Lung microvascular endothelial cell (primary cell): ENCODE results near the gene LELP1. TPM values are rescaled to one million over a fixed set of nuclear protein-coding genes. Genes with fewer than 3 reads are reported as not detected.
"Not testable (repeated sequence)": the region's sequence is repeated elsewhere in the genome, so short reads cannot be mapped to it uniquely, and the experiment has no call there.

Experiments
- DNase-seq, 2 donors: peaks; one replicate each; pipeline versions ENCODE4 v3.0.0 to v3.0.0-alpha.2; 2010; ENCODE audit warnings: low read depth in 2 of 2
- total RNA-seq: library from RNA; depleted of rRNA; stranded (reverse); fragments of >200 nt; gene quantifications from 2 replicates; pipeline ENCODE4 v1.2.1, GENCODE V29; 2014

The LELP1 gene
- not detected in 2 replicates for total RNA-seq

DNA sequence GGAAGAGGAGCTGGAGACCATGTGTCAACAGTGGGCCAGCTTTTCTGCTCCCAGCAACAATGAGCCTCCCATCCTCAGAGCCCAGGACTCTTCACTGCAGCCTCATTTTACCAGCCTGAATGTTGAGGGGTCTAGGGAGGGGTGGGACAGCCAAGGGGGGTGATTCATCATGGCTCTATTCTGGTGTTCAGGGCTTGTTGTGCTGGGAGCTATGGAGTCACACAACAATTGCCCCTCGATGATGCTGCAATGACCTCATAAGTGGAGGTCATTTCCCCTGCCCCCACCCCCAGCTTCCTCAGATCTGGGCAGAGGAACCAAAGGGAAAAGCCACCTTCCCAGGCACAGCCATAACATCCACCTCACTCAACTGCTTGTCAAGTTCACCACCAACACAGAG, at the start of gene LELP1:
Gene LELP1, plus strand, starts transcription at position 301 of the 400 bp plus-strand sequence. CDS start 1,278 bp downstream, outside the sequence.
- no peak for DNase-seq

DNA sequence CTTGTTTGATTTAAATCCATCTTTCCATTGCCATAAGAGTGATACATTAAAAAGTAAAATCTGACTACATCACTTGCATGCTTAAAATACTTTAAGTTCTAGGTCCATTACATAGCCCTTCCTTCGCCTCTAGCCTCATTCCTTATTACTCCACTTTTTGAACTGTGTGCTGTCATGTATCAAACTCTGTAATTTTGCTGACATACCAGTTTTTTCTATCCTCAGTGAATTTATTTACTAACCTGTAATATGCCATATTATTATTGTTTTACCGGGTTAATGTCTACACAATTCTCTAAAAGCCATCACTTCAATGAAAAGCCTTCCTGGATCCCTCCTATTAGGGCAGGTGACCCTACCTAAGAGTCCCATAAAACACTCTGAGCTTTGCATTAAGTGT, 47.7 kb upstream of the LELP1 start:
- no peak for DNase-seq

DNA sequence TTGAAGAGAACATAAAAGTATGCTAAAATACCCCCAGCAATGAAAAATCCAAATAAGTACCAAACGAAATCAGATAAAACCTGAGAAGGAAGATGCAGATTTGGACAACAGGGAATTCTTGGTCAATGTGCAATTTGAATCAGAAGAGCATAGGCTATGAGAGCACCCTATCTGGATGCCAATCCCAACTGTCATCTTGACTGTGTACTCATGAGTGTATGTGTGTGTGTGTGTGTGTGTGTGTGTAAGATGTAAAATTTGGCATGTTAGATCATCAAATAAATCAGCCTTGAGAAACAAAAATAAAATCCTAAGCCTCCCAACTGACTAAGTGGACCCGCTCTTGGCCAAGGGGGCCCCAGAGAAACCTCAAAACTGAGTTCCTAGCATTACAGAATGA, 34.5 kb upstream of the LELP1 start:
- DNase-seq = no peak

DNA sequence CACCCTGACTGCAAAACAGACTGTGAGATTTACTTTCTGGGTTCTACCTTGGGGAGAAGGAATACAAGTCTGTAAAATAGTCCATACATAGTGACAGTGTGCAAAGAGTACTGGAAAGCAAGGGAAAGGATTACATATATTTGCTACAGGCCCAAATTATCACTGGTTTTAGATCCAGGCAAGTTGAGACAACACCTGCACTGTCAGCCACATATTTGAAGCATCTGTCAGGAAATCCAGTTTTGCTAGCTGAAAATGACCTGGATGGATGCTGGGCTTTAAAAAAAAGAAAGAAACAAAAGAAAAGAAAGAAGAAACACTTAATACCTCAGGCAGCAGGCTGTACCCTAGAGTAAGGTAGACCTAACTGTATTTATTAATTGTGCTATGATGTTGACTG, 28.6 kb upstream of the LELP1 start:
- DNase-seq = no peak

DNA sequence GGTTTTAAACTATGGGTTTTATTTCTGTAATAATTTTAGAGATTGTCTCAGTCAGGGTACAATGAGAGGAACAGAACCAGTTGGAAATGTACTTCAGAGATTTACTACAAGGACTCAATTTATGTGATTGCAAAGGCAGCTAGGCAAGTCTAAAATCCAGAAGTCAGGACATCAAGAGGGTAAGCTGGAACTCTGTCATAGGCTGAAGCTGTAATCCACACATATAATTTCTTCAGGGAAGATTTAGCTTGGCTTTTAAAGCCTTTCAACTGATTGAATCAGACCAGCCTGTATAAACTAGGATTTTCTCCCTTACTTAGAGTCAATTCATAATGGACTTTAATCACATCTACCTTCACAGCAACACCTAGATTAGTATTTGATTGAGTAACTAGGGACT, 24.3 kb upstream of the LELP1 start:
- DNase-seq = no peak

DNA sequence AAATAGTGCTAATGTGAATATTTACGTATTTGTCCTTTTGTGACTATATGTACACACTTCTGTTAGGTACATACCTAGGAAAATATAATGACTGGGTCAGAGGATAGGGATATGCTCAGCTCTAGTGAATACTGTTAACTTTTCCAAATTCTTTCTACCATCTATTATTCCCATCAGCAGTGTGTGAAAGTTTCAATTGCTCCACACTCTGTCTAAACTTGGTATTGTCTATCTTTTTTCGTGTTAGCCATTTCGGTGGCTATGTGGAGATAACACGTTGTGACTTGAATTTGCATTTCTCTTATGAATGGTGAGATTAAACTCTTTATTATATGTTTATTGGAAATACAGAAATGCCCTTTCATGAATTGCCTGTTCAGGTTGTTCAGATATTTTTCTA, 22.7 kb upstream of the LELP1 start:
- no peak for DNase-seq

DNA sequence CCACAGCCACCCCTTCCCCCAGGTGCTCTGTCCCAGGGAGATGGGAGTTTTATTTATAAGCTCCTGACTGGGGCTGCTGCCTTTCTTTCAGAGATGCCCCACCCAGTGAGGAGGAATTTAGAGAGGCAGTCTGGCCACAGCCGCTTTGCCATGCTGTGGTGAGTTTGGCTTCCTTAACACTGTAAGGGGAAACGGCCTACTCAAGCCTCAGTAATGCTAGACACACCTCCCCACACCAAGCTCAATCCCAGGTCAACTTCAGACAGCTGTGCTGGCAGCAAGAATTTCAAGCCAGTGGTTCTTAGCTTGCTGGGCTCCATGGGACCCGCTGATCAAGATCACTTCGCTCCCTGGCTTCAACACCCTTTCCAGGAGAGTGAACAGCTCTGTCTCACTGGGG, 14.9 kb upstream of the LELP1 start:
- DNase-seq = not testable (repeated sequence)

DNA sequence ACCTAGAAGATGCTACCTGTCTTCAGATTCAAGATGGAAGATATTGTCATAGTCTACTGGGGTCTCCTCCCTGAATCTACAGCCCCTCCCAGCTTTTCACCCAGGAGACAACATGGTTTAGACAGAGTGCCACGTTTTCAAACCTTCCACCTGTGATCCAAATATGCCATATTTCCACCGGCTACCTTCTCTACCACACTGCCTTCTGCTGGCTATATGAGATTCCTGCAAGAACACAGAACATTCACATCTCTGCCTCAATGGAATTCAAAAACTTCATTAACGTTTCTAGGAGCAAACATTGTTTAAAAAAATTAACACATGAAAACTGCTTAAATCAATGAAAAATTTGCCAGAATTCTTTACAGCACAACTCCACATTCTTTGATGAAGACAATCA, 12.9 kb upstream of the LELP1 start:
- DNase-seq = no peak

DNA sequence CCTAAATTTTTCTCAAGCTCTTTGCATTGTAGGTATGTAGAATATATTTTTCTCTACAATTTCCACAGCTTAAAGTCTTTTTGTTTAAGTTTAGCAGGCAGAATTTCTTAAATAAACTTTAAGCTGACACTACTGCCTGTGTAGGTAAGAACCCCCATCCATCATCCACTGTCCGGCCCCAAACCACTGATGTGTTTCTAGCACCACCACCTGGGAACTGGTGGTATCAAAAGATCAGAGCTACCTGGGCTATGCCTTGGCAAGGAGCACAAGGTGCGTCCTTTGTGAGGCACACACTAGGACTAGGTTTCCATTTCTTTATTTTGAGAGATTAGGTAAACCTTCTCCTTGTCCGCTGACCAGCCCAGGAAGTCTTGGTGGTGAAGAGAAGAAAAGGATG, 10.5 kb upstream of the LELP1 start:
- DNase-seq = peak in 1 of 2 donors; percentile 5

DNA sequence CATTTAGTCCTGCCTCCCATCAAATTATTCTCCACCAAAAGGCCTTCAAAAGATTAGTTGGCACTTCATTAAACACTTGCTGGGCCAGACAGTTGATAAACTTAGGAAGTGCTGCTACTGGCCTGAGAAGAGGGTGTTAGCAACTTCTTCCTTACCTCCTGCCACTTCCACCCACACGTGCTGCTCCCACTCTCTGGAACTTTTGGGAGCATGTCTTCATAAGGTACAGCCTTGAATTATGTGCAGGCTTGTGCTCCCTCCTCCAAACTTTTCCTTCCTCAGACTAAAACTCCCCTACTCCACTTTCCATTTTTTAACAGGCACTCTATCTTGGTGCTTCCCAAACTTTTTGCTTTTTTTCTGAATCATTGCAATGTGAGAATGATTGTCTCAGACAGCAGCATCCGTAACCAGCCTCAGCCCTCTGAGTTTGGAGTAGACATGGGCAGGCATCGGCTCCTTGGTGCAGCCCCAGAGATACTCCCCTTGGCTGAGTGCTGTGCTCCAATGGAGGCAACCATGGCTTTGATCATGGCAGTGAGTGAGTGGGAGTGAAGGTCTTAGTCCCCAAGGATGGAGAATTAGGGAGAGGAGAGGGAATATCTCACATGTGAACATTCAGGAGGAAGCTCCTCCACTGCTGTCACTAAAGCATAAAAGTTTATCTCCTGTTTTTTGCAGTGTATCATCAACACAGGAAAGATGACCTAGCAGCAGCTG, 8.7 kb upstream of the LELP1 start:
- no peak for DNase-seq

DNA sequence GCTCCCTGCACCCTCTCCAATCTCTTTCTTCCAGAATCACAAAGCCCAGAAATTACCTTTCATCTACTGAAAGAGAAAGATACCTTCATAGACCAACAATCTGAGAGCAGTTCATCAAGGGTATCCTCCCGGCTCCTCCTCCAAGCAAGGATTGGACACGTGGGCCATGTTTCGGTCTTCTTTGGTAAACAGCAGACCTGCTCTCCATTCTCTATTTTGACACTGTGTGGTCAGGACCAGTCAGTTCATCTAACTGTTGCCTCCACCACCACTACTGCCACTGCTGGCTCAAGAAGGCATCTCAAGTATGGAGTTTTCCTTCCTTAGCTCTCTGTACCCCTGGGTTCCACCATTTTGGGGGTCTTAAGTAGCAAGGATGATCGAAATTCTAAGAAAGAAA, 8.0 kb upstream of the LELP1 start:
- DNase-seq = no peak

DNA sequence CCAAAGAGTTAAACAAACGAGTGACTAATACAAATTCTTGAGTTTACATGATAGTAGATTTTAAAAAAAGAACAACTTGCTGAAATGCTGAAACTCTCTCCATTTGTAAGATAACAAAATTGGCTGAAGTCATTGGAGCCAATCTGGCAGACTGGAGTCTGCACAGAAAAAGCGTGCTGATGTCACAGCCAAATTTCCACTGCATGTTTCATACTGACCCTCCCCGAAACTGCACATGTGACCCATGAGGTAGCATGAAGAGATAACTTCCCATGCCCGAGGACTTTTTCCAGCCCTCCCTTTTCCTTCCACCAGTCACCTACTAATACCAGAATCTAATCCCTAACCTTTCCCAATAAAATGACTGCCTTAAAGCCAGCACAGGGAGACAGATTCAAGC, 1.2 kb upstream of the LELP1 start:
- DNase-seq = no peak

DNA sequence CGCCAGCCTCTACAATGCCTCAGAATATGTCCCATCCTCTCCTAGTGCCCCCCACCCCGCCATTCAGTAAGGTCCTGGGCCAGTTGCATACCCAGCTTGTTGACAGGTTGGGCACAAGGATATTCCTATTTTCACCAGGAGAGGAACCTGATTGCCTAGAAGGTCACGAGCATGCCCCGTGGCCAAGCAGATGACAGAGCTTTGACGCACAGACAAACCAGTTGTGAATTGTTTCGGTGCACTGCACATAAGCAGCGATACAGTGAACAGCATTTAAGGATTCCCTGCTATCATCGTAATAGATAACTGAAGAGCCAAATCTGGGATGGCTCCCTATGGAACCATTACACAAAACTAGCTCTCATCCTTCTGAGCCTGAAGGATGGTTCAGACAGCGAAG, 3.4 kb downstream of the LELP1 start:
- no peak for DNase-seq

DNA sequence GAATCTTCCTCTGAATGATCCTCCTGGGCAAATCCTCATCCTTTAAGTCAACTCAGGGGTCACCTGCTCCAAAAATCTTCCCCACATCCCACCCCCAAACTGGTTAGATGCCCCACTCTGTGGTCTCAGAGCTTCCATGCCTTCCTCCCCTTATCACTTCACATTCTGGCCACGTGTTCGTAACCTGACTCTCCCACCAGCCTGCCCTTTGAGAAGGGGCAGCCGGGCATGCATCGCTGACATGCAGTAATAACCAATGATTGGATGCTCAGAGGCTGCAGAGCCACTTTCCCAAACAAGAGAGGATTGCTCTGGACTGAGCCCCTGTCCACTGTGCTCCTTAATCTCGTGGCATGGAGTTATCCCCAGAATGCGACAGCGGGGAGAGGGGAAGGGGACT, 7.0 kb downstream of the LELP1 start:
- DNase-seq = no peak

DNA sequence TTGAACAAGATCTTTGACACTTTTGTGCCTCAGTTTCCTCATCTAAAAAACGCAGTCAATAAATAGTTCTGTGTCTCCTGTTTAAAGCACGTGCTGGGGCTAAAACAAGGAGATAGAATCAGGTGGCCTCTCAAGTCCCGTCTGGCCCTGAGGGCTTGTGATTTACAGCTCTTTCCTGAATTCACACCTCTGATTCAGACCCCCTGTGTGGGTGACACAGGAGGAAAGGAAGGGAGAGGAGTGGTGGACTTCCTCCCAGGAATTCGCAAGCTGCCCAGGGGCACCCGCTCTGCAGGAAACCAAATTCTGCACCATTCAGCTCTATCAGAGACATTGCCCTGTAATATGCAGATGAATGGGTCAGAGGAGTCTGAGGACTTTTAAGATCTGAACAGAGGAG, 9.0 kb downstream of the LELP1 start:
- no peak for DNase-seq

DNA sequence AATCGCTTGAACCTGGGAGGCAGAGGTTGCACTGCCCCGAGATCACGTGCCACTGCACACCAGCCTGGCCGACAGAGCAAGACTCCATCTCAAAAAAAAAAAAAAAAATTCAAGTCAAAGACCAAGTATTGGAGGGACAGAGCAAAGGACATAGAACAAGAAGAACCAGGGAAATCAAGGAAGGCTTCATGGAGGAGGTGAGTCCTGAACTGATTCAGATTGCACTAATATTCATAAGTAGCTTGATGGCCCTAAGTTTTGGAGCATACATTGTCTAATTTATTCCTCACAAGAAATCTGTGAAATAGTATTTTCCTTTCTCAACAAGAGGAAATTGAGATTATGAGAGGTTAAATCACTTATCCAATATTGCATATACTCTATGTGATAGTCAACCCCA, 10.3 kb downstream of the LELP1 start:
- DNase-seq = no peak

DNA sequence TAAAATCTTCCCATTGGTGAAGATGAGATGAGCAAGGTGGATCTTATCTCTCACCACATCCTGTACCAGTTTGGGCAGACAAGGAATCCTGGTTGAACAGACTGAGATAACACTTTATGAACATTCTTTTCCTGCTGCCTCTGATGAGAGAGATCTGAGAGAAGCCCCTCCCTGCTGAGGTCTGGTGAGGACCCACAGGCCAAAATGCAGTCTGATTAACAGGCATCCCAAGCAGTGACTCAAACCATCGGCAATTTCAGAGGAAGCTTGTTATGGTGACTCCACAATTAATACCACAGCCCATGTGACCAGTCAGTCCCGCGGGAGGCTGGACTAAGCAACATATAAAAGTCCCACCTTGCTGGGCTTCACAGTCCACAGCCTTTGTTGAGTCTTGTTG, 14.0 kb downstream of the LELP1 start, which contains the start of gene PRR9:
Gene PRR9, plus strand, starts transcription at position 373 of the 400 bp plus-strand sequence. CDS start 561 bp downstream, outside the sequence.
- no peak for DNase-seq

DNA sequence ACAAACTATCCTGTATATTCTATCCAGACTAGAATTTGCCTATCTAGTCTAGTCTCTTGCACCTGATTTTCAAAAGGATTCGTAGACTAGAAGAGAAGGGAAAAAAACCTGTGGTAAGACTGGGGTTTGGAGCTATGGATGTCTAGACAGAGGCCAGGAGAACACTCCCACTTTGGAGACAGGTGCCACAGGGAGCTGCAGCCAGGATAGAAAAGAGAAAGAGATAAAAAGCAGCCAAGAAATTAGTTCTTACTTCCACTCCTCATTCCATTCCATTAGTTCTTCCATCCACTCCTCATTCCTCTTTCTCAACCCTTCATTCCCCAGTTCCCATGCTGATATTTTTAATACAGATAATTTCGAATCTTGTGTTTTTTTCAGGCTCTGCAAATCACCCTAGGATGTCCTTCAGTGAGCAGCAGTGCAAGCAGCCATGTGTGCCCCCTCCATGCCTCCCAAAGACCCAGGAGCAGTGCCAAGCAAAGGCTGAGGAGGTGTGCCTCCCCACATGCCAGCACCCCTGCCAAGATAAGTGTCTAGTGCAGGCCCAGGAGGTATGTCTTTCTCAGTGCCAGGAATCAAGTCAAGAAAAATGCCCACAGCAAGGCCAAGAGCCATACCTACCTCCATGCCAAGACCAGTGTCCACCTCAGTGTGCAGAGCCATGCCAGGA, 14.7 kb downstream of the LELP1 start:
- no peak for DNase-seq

DNA sequence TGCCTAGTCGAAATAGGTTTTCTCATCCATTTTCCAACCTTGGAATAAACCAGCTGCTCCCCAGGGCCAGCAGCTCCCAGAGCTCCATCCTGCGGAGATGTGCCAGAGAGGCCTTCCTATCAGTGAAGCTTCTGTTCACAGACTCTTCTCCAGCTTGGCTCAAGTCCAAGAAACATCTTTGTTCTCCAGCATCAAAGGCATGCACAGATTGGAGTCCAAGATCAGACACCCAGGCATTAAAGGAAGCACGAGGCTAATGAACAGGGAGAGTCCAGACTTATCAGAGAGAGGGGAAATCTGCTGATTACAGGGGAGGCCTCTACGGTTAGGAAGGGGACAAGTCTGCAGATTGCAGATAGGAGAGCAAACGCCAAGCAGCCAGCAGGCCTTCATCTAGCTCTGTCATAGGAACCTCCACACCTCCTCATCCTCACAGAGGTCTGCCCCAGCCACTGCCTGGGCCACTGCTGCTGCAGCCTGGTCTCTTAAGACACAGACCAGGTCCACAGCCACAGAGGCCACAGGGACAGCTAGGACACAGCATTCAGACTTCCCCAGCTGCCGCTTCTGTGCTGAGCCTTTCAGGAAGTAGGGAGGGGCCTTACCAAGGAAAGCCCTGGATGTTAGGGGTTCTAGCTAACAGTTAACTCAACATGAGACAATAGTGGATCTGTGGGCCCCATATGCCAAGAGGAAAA, 17.5 kb downstream of the LELP1 start:
- no peak for DNase-seq

DNA sequence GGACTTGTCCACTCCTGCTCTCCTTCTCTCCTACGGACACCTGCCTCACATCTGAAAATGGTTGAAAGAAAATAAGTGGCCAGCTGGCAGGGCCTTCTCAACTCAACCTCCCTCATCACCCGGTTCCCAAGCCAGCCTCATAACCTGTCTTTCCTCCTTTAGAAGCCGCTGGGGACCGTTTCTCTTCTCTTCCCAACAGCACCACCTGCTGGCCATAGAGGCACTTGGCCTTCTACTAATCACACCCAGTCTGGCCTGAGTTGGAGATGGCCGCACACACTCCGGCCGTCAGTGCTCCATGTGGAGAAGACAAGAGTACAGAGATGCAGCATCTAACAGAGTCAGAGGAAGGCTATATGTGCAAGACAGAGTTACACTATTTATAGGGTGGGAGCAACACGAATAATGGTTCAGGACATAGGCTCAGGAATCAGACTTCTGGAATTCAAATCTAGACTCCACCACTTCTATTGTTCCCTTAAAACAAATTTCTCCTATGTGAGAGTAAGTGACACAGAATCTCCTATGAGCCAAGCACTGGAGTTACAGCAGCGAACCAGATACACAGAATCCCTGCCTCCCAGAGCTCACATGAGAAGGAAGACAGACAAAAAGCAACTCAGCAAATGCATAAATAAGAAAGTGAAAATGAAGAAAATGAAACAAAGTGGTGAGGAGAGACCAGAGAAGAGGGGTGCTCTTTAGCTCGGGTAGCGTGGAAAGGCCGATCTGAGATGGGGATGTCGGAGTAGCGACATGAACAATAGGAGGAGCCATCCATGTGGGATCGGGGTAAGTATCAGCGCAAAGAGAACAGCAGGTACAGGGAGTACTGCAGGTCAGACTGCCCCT, 20.0 kb downstream of the LELP1 start:
- DNase-seq = peak; percentile 59

DNA sequence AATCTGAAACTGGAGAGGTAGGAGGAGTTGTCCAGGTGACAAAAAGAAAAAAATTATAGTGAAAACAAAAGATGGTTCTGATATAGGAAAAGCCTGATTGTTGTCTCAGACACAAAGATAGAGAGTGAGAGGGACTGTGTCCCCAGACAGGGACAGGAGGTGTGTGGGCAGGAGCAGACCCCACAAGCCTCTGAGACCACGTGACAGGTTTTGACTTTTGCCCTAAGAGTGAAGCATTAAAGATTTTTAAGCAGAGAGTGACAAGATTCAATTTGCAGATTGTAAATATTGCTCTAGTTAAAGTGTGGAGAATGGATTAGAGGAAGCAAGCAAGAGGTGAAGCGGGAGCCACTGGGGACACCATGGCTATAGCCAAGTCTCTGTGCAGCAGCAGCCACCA, 24.6 kb downstream of the LELP1 start:
- DNase-seq = no peak

DNA sequence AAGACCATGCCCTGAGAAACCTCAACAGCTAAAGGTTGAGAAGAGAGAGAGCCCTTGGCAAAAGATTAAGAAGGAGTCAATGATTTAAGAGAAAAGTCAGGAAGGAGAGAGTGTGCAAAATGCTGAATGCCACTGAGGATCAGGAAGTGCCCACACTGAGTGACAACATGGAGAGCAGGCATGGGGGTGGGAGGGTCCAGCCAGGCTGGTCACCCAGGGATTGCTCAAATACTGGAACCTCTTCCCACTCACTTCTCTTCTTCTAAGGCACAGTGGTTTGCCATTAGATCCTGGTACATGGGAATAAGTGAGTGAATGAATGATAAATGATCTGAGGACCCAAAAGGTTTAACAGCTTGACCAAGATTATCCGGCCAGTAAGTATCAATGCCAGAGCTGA, 25.3 kb downstream of the LELP1 start:
- DNase-seq = no peak
